Measurements from ENCODE around the gene CYTH1. TPM values are rescaled to one million over a fixed set of nuclear protein-coding genes. Genes with fewer than 3 reads are reported as not detected.
A peak's percentile ranks its signal among the peaks of the same experiment; 100 is the strongest.

The CYTH1 gene
- total RNA-seq, 6 donors from 2014 or later = 113 to 295 (median 121) TPM

DNA sequence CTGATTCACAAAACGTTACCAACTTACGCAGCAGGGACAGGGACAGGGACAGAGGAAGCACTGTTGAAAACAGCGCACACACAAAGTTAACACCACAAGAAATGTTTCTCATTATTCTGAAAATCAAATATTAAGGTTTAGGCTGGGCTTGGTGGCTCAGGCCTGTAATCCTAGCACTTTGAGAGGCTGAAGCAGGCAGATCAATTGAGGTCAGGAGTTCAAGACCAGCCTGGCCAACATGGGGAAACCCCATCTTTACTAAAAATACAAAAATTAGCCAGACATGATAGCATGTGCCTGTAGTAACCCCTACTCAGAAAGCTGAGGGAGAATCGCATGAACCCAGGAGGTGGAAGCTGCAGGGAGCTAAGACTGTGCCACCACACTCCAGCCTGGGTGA lies 4.2 kb downstream of the CYTH1 start:
- TF ChIP-seq POLR2A (IDR thresholded peaks at IDR 0.05) = no peak
- TF ChIP-seq, protein P1, sequence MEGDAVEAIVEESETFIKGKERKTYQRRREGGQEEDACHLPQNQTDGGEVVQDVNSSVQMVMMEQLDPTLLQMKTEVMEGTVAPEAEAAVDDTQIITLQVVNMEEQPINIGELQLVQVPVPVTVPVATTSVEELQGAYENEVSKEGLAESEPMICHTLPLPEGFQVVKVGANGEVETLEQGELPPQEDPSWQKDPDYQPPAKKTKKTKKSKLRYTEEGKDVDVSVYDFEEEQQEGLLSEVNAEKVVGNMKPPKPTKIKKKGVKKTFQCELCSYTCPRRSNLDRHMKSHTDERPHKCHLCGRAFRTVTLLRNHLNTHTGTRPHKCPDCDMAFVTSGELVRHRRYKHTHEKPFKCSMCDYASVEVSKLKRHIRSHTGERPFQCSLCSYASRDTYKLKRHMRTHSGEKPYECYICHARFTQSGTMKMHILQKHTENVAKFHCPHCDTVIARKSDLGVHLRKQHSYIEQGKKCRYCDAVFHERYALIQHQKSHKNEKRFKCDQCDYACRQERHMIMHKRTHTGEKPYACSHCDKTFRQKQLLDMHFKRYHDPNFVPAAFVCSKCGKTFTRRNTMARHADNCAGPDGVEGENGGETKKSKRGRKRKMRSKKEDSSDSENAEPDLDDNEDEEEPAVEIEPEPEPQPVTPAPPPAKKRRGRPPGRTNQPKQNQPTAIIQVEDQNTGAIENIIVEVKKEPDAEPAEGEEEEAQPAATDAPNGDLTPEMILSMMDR (IDR thresholded peaks at IDR 0.05) = no peak
- Histone ChIP-seq H3K4me1 (peaks cover 26 to 72% (median 46%) of the 10 kb centered on the region in 4 donors), H3K9me3 (no peaks in the 10 kb centered on the region), H3K27ac (peak overlapping the region in 3 of 4 donors; percentile 53 to 100 (median 99)), H3K36me3 (no peaks in the 10 kb centered on the region), H3K27me3 (no peaks in the 10 kb centered on the region), H3K4me3 (no peak overlapping the region)
- DNase-seq = no peak
- ATAC-seq (ENCODE audit: low FRiP score in 2 of 2) = no peak
- 82 to 88% methylated on average over 4 of the region's 4 CpGs for WGBS, 2 donors

DNA sequence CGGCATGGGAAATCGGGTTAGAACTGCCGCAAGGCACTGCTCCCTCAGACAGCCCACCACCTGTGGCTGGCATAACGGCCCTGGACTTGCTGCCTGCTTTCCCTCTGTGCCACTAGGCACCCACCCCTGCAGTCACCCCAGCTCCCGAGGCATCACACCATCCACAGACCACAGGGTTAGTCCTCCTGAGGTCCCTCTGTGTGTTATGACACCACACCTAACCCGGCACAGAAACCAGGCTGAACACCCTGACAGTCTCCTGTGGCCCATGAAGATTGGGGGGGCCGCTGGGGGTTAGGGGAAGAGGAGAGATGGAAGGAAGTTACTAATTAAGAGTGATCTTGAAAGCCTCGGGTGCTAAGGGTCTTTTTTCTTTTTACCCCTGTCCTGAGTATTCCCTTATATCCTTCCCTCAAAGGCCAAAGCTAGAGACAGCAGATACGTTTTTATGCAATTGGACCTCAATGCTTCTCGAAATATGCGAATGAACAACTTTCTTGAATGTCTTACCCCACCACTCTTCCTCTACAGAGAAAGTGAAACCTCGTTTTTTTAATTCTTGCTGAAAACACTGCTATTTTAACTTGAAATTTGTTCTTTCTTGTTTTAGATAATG lies 7.0 kb downstream of the CYTH1 start:
- no peaks in the 10 kb centered on the region for H3K36me3 ChIP-seq
- peaks cover 32 to 72% (median 45%) of the 10 kb centered on the region in 4 donors for H3K4me1 ChIP-seq
- peak in 1 of 2 donors; percentile 47 for DNase-seq
- peak overlapping the region in 2 of 4 donors; percentile 5 to 7 for H3K4me3 ChIP-seq
- 56 to 61% methylated on average over 11 to 12 of the region's 12 CpGs for WGBS, 2 donors
- H3K9me3 ChIP-seq = no peaks in the 10 kb centered on the region
- H3K27me3 ChIP-seq = no peaks in the 10 kb centered on the region
- H3K27ac ChIP-seq = peak overlapping the region; percentile 29 to 86 (median 78)
- TF ChIP-seq, protein P1 (IDR thresholded peaks at IDR 0.05) = no peak
- no peak for TF ChIP-seq EP300 (IDR thresholded peaks at IDR 0.05)
- no peak for TF ChIP-seq POLR2A (IDR thresholded peaks at IDR 0.05)
- no peak for TF ChIP-seq POLR2AphosphoS5 (IDR thresholded peaks at IDR 0.05)
- ATAC-seq (ENCODE audit: low FRiP score in 2 of 2) = peak; percentile 26 to 35

DNA sequence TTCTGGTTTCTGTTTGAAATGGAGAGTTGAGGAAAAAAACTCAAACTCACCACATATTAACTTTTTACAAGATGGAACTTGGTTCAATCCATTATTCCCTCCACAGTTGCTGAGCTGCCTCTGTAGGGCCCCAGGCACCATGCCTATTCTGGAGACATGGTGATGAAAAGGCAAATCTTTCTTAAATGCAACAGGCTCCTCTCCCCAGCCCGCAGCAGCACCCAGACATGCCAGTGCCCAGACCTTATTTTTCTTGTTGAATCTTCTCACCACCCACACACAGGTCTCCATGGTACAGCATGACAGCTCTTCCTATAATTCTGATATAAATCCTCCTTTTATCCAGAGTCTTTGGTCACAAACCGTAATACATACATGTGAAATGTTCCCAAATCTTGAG lies 7.6 kb downstream of the CYTH1 start:
- H3K36me3 ChIP-seq = no peaks in the 10 kb centered on the region
- H3K27ac ChIP-seq = peak overlapping the region; percentile 29 to 86 (median 78)
- no peak for ATAC-seq (ENCODE audit: low FRiP score in 2 of 2)
- TF ChIP-seq EP300 (IDR thresholded peaks at IDR 0.05) (no peak), POLR2AphosphoS5 (IDR thresholded peaks at IDR 0.05) (no peak), POLR2A (IDR thresholded peaks at IDR 0.05) (no peak)
- TF ChIP-seq, protein P1 (IDR thresholded peaks at IDR 0.05) = no peak
- WGBS, 2 donors = 56 to 63% methylated on average over 2 of the region's 2 CpGs
- DNase-seq = no peak
- H3K9me3 ChIP-seq = no peaks in the 10 kb centered on the region
- H3K4me3 ChIP-seq = peak overlapping the region in 2 of 4 donors; percentile 5 to 7
- peaks cover 27 to 70% (median 39%) of the 10 kb centered on the region in 4 donors for H3K4me1 ChIP-seq
- no peaks in the 10 kb centered on the region for H3K27me3 ChIP-seq

DNA sequence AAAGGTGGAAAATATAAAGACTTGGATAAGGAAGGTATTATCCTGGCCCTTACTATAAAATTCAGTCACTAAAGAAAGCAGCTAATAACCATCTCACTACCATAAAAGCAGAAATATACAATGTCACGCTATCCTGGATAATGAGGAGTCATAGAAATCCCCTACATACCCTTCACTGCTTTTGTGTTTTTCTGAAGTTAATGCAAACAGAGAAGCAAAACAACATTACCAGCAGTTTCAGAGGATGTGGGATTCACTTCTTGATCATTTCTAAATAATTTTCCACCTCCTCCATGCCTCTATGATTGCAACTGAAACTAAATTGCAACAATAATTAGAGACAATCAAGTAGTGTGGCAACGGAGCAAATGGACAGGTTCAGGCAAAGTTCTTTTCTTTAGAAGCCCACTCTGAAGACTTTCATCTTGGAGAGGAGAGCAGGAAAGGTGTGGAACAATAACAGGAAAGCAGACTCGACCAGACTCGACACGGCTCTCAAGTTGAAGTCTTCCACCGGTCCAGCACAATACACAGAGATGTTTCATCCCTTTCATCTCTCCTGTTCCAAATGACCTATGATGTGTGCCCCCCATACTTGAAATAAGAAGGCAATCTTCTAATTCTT lies 10.2 kb downstream of the CYTH1 start:
- DNase-seq (no peak), ATAC-seq (ENCODE audit: low FRiP score in 2 of 2) (no peak)
- H3K4me3 ChIP-seq = no peak overlapping the region
- peak overlapping the region in 2 of 4 donors; percentile 42 to 61 for H3K27ac ChIP-seq
- no peaks in the 10 kb centered on the region for H3K27me3 ChIP-seq
- no peak for TF ChIP-seq POLR2A (IDR thresholded peaks at IDR 0.05)
- no peak for TF ChIP-seq EP300 (IDR thresholded peaks at IDR 0.05)
- TF ChIP-seq, protein P1 (IDR thresholded peaks at IDR 0.05) = no peak
- WGBS, 2 donors = 34 to 38% methylated on average over 6 of the region's 6 CpGs
- no peaks in the 10 kb centered on the region for H3K9me3 ChIP-seq
- no peaks in the 10 kb centered on the region for H3K36me3 ChIP-seq
- peaks cover 29 to 82% (median 44%) of the 10 kb centered on the region in 4 donors for H3K4me1 ChIP-seq

All from upper lobe of left lung (tissue), 6 donors.